Effector memory CD8-positive, alpha-beta T cell (primary cell): ENCODE results near the gene AATF.

Experiments used
- ATAC-seq: fragments of 150-1000 bp; cut with Tn5 transposase; replicated peaks from 2 replicates; pipeline ENCODE4 v1.10.0; 2021; ENCODE audit warnings: mild to moderate bottlenecking, moderate library complexity
- DNase-seq, 3 experiments: peaks; one replicate each; pipeline ENCODE4 v3.0.0; 2021
- H3K27ac Mint-ChIP-seq, 2 donors: one replicate each; pipeline ENCODE4 v1.8.0; 2022; ENCODE audit warnings: mild to moderate bottlenecking in 2 of 2, mixed read lengths in 2 of 2, moderate library complexity in 2 of 2
- H3K27me3 Mint-ChIP-seq, 2 donors: one replicate each; pipeline ENCODE4 v1.8.0; 2022; ENCODE audit warnings: mixed read lengths in 2 of 2
- H3K36me3 Mint-ChIP-seq: one replicate; pipeline ENCODE4 v1.8.0; 2022; ENCODE audit warnings: mild to moderate bottlenecking, moderate library complexity, mixed read lengths; ENCODE audit not compliant: insufficient read depth
- H3K4me1 Mint-ChIP-seq, 2 donors: one replicate each; pipeline ENCODE4 v1.8.0; 2022; ENCODE audit warnings: low read depth in 2 of 2, mixed read lengths in 2 of 2
- H3K4me3 Mint-ChIP-seq, 2 donors: one replicate each; pipeline ENCODE4 v1.8.0; 2022; ENCODE audit warnings: mild to moderate bottlenecking in 2 of 2, mixed read lengths in 2 of 2, moderate library complexity in 2 of 2
- H3K9me3 Mint-ChIP-seq, 2 donors: one replicate each; pipeline ENCODE4 v1.8.0; 2022; ENCODE audit warnings: mixed read lengths in 2 of 2

AATF gene

GRCh38 chr17:37094391-37094790 lies 145.6 kb downstream of the AATF start:
- DNase-seq (no peak), ATAC-seq (no peak)
- Mint-ChIP-seq H3K27me3 (no peaks in the 10 kb centered on the region), H3K4me3 (no peak overlapping the region), H3K9me3 (no peaks in the 10 kb centered on the region), H3K4me1 (peaks cover 19 to 28% of the 10 kb centered on the region in 2 donors), H3K27ac (peak overlapping the region; percentile 26 to 84), H3K36me3 (peaks cover 14% of the 10 kb centered on the region)

GRCh38 chr17:37096071-37096470 lies 147.3 kb downstream of the AATF start:
- ATAC-seq: no peak
- H3K4me1 Mint-ChIP-seq: peaks cover 4 to 11% of the 10 kb centered on the region in 2 donors
- H3K27ac Mint-ChIP-seq: peak overlapping the region in 1 of 2 donors; percentile 31
- H3K9me3 Mint-ChIP-seq: no peaks in the 10 kb centered on the region
- H3K4me3 Mint-ChIP-seq: no peak overlapping the region
- no peaks in the 10 kb centered on the region for H3K27me3 Mint-ChIP-seq
- peaks cover 6% of the 10 kb centered on the region for H3K36me3 Mint-ChIP-seq
- DNase-seq: no peak

GRCh38 chr17:37097154-37097553 lies 148.4 kb downstream of the AATF start:
- Mint-ChIP-seq H3K27me3 (no peaks in the 10 kb centered on the region), H3K27ac (no peak overlapping the region), H3K36me3 (peaks cover 6% of the 10 kb centered on the region), H3K9me3 (no peaks in the 10 kb centered on the region), H3K4me3 (no peak overlapping the region), H3K4me1 (peaks cover 2 to 9% of the 10 kb centered on the region in 2 donors)
- DNase-seq (no peak), ATAC-seq (no peak)

GRCh38 chr17:37098152-37098551 lies 149.4 kb downstream of the AATF start:
- no peaks in the 10 kb centered on the region for H3K9me3 Mint-ChIP-seq
- H3K27me3 Mint-ChIP-seq: no peaks in the 10 kb centered on the region
- DNase-seq: no peak
- ATAC-seq: no peak
- peak overlapping the region in 1 of 2 donors; percentile 56 for H3K27ac Mint-ChIP-seq
- H3K4me3 Mint-ChIP-seq: no peak overlapping the region
- peaks cover 6% of the 10 kb centered on the region for H3K36me3 Mint-ChIP-seq
- peaks cover 2 to 9% of the 10 kb centered on the region in 2 donors for H3K4me1 Mint-ChIP-seq

GRCh38 chr17:37098910-37099664 lies 150.3 kb downstream of the AATF start:
- Mint-ChIP-seq H3K4me3 (no peak overlapping the region), H3K27ac (peak overlapping the region; percentile 38 to 88), H3K9me3 (no peaks in the 10 kb centered on the region), H3K4me1 (peaks cover 2 to 9% of the 10 kb centered on the region in 2 donors), H3K27me3 (no peaks in the 10 kb centered on the region), H3K36me3 (peaks cover 6% of the 10 kb centered on the region)
- ATAC-seq: no peak
- no peak for DNase-seq

- no peaks in the 10 kb centered on the region for H3K27me3 Mint-ChIP-seq
- no peak for ATAC-seq
Measured at GRCh38 chr17:37100231-37100630, 151.5 kb downstream of the AATF start.

GRCh38 chr17:37101306-37101705 lies 152.6 kb downstream of the AATF start:
- Mint-ChIP-seq H3K27me3 (no peaks in the 10 kb centered on the region), H3K4me1 (peaks cover 2 to 4% of the 10 kb centered on the region in 2 donors), H3K36me3 (peaks cover 8% of the 10 kb centered on the region), H3K9me3 (no peaks in the 10 kb centered on the region), H3K4me3 (no peak overlapping the region), H3K27ac (no peak overlapping the region)
- no peak for ATAC-seq
- DNase-seq: no peak

More at GRCh38 chr17:37100231-37100630, 151.5 kb downstream of the AATF start:
- DNase-seq: no peak
- Mint-ChIP-seq H3K4me1 (peaks cover 2 to 4% of the 10 kb centered on the region in 2 donors), H3K4me3 (no peak overlapping the region), H3K27ac (no peak overlapping the region), H3K36me3 (peaks cover 8% of the 10 kb centered on the region), H3K9me3 (no peaks in the 10 kb centered on the region)

GRCh38 chr17:37103231-37103630 lies 154.5 kb downstream of the AATF start:
- H3K36me3 Mint-ChIP-seq: peaks cover 9% of the 10 kb centered on the region

GRCh38 chr17:37106049-37106448 lies 157.3 kb downstream of the AATF start:
- H3K36me3 Mint-ChIP-seq: peaks cover 12% of the 10 kb centered on the region
- no peaks in the 10 kb centered on the region for H3K9me3 Mint-ChIP-seq
- H3K4me3 Mint-ChIP-seq: no peak overlapping the region
- DNase-seq (no peak), ATAC-seq (no peak)
- H3K27ac Mint-ChIP-seq: peak overlapping the region in 1 of 2 donors; percentile 29
- H3K27me3 Mint-ChIP-seq: no peaks in the 10 kb centered on the region
- H3K4me1 Mint-ChIP-seq: no peaks in the 10 kb centered on the region

More at GRCh38 chr17:37103231-37103630, 154.5 kb downstream of the AATF start:
- Mint-ChIP-seq H3K9me3 (no peaks in the 10 kb centered on the region), H3K4me3 (no peak overlapping the region), H3K27me3 (no peaks in the 10 kb centered on the region), H3K27ac (no peak overlapping the region), H3K4me1 (peaks cover 2 to 4% of the 10 kb centered on the region in 2 donors)
- no peak for ATAC-seq
- DNase-seq: no peak
